DMS153 treated with DMSO at 0.1 percent for 48 hours (cell line): ENCODE measurements around the gene FPGS.
A peak's percentile ranks its signal among the peaks of the same experiment; 100 is the strongest.
"Not testable (repeated sequence)": the region's sequence is repeated elsewhere in the genome, so short reads cannot be mapped to it uniquely, and the experiment has no call there.

ENCODE experiments used
- DNase-seq: peaks from one replicate; lab custom pipeline; 2025; ENCODE audit not compliant: unreplicated experiment; lab: John Stamatoyannopoulos, UW

FPGS gene

GRCh38 chr9:127835991-127836516 lies 33.4 kb downstream of the FPGS start:
- no peak for DNase-seq

GRCh38 chr9:127836561-127836960 lies 33.9 kb downstream of the FPGS start:
- DNase-seq, result not testable (repeated sequence)

- DNase-seq, result no peak
Measured at GRCh38 chr9:127837346-127837745, 34.7 kb downstream of the FPGS start.

- no peak for DNase-seq
Measured at GRCh38 chr9:127838375-127839078, 35.8 kb downstream of the FPGS start.

GRCh38 chr9:127841087-127841835 lies 38.6 kb downstream of the FPGS start:
- DNase-seq, result no peak

- no peak for DNase-seq
Measured at GRCh38 chr9:127844821-127845359, 42.2 kb downstream of the FPGS start.

- DNase-seq, result not testable (repeated sequence)
Measured at GRCh38 chr9:127845619-127846018, 42.9 kb downstream of the FPGS start.

GRCh38 chr9:127846443-127847177 lies 43.9 kb downstream of the FPGS start:
- DNase-seq, result no peak

GRCh38 chr9:127847178-127847510 lies 44.5 kb downstream of the FPGS start:
- DNase-seq, result no peak

- no peak for DNase-seq
Measured at GRCh38 chr9:127847833-127848755, 45.4 kb downstream of the FPGS start.

- DNase-seq, result no peak
Measured at GRCh38 chr9:127848756-127849504, 46.2 kb downstream of the FPGS start.

- no peak for DNase-seq
Measured at GRCh38 chr9:127850286-127850830, 47.7 kb downstream of the FPGS start.

GRCh38 chr9:127852829-127853228 lies 50.1 kb downstream of the FPGS start:
- DNase-seq, result no peak

- DNase-seq, result no peak
Measured at GRCh38 chr9:127853312-127854183, 50.9 kb downstream of the FPGS start.

GRCh38 chr9:127854184-127854806 lies 51.6 kb downstream of the FPGS start, which contains the start of gene ENG:
ENG (minus strand) TSS chr9:127854658; CDS start chr9:127854355, 303 bp downstream.
- DNase-seq, result peak; percentile 22

- no peak for DNase-seq
Measured at GRCh38 chr9:127854960-127855359, 52.3 kb downstream of the FPGS start.

GRCh38 chr9:127855522-127855921 lies 52.8 kb downstream of the FPGS start:
- DNase-seq, result no peak
